22Rv1 (cell line): ENCODE measurements around the gene GCNT2.

Experiments used
- H3K27ac ChIP-seq: fragments of 450-650 bp; 2 replicates; pipeline ENCODE4 v1.5.1; 2017
- ZFX ChIP-seq: fragments of 450-650 bp; IDR thresholded peaks from 2 replicates; pipeline ENCODE4 v1.6.1; 2017; ENCODE audit warnings: antibody characterized with exemption, borderline replicate concordance
- TF ChIP-seq, protein P1 (sequence below): fragments of 450-650 bp; IDR thresholded peaks from 2 replicates; pipeline ENCODE4 v1.5.1; 2017; ENCODE audit warnings: mild to moderate bottlenecking

Gene GCNT2

GRCh38 chr6:10521104-10521808 lies at the start of gene GCNT2:
GCNT2 (plus strand) TSS chr6:10521351; CDS start chr6:10528912, 7,561 bp downstream.
- H3K27ac ChIP-seq = 0 out of 2 replicates have a peak within 1 kb of the TSS, but pooled peaks have one; percentile 17
- no peak for TF ChIP-seq ZFX
- TF ChIP-seq, protein P1, sequence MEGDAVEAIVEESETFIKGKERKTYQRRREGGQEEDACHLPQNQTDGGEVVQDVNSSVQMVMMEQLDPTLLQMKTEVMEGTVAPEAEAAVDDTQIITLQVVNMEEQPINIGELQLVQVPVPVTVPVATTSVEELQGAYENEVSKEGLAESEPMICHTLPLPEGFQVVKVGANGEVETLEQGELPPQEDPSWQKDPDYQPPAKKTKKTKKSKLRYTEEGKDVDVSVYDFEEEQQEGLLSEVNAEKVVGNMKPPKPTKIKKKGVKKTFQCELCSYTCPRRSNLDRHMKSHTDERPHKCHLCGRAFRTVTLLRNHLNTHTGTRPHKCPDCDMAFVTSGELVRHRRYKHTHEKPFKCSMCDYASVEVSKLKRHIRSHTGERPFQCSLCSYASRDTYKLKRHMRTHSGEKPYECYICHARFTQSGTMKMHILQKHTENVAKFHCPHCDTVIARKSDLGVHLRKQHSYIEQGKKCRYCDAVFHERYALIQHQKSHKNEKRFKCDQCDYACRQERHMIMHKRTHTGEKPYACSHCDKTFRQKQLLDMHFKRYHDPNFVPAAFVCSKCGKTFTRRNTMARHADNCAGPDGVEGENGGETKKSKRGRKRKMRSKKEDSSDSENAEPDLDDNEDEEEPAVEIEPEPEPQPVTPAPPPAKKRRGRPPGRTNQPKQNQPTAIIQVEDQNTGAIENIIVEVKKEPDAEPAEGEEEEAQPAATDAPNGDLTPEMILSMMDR = no peak

GRCh38 chr6:10472634-10473033 lies 48.5 kb upstream of the GCNT2 start:
- no peak overlapping the region for H3K27ac ChIP-seq
- TF ChIP-seq, protein P1 = no peak
- TF ChIP-seq ZFX = no peak

- no peak for TF ChIP-seq ZFX
- TF ChIP-seq, protein P1 = peak; percentile 82
- H3K27ac ChIP-seq = no peak overlapping the region
Measured at GRCh38 chr6:10478187-10479040, 42.7 kb upstream of the GCNT2 start.

- TF ChIP-seq ZFX = no peak
- TF ChIP-seq, protein P1 = no peak
- no peak overlapping the region for H3K27ac ChIP-seq
Measured at GRCh38 chr6:10479939-10480700, 41.0 kb upstream of the GCNT2 start.

DNA sequence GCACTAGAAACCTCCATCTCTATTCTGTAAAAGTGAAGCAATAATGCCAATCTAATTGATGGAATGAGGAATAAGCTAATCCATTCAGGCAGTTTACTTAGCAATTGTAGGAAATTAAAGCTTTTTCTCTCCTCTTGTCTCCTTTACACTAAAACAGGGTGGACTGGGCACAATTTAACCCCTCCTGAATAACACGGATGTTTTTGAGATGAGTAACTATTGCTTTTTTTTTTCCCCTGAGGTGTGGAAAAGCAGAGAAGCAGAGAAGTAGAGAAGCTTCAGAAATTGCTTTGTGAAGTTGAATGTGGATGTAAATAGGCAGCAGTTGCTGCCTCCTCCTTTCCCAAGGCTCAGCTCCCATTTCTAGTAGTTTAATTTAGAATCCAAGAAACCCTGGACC lies 40.0 kb upstream of the GCNT2 start:
- H3K27ac ChIP-seq = no peak overlapping the region
- TF ChIP-seq, protein P1 = no peak
- no peak for TF ChIP-seq ZFX

GRCh38 chr6:10482636-10483257 lies 38.4 kb upstream of the GCNT2 start:
- TF ChIP-seq, protein P1 = no peak
- no peak for TF ChIP-seq ZFX
- H3K27ac ChIP-seq = no peak overlapping the region
